Measurements from ENCODE around the gene INPP4A.

DNA sequence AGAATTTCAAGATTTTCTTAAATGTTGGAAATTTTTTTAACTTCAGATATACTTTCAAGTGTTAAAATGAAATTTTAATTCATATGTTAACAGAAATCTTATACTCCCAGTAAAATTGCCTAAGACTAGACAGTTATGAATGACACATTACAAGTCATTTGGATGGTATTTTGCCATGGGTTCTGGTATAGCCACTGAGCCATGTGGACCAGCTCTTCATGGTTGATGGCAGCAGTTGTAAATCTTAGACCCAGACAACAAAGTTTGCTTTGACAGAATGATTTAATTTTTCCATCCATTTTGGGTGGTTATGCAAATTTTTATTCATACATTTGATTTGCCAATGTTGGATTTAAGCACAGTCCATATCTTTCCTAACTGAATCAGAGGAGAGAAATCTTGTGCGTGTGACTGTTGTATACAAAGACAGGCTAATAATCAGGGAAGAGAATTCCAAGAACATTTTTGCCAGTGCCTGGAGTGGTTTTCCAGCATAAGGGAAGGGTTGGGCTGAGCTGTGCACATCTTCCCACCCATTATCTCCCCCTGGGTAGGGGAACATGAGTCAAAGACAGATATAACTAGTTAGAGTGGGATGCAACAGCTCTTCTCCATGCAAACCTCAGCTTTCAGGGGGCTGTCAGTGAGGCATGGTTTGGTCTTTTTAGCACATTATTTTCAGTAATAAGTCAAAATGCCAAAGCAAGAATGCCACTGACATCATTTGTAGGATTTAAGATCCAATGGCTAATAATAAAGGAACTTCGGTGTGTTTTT lies 28.1 kb upstream of the INPP4A start:
- no peak for TF ChIP-seq EZH2 (IDR thresholded peaks at IDR 0.05)
- no peak for TF ChIP-seq POLR2AphosphoS5 (IDR thresholded peaks at IDR 0.05; ENCODE audit: borderline replicate concordance, low read depth, low read length)
